ENCODE results near the gene IFNGR1. TPM values are rescaled to one million over a fixed set of nuclear protein-coding genes. Genes with fewer than 3 reads are reported as not detected.
A peak's percentile ranks its signal among the peaks of the same experiment; 100 is the strongest.

The IFNGR1 gene
- polyA plus RNA-seq, 1 donor = 48.9 TPM

- no peak for DNase-seq
These were observed 45.7 kb downstream of the IFNGR1 start, which contains the start of gene IL22RA2 for GRCh38 chr6:137173501-137173900. Gene IL22RA2 (minus strand): TSS chr6:137173644. CDS start chr6:137161749, 11,895 bp downstream.

GRCh38 chr6:137172734-137173431 is 46.3 kb downstream of the IFNGR1 start:
- DNase-seq = no peak

GRCh38 chr6:137171824-137172733 is 47.1 kb downstream of the IFNGR1 start:
- DNase-seq = no peak

GRCh38 chr6:137171053-137171374 is 48.2 kb downstream of the IFNGR1 start:
- no peak for DNase-seq

- DNase-seq = no peak
These were observed 48.7 kb downstream of the IFNGR1 start for GRCh38 chr6:137170266-137171052.

GRCh38 chr6:137167702-137168377 is 51.3 kb downstream of the IFNGR1 start:
- no peak for DNase-seq

- no peak for DNase-seq
These were observed 52.7 kb downstream of the IFNGR1 start for GRCh38 chr6:137166247-137167098.

- no peak for DNase-seq
These were observed 53.6 kb downstream of the IFNGR1 start for GRCh38 chr6:137165375-137166246.

- DNase-seq = no peak
These were observed 55.4 kb downstream of the IFNGR1 start for GRCh38 chr6:137163732-137164318.

- no peak for DNase-seq
These were observed 56.4 kb downstream of the IFNGR1 start for GRCh38 chr6:137162692-137163306.

- no peak for DNase-seq
These were observed 57.2 kb downstream of the IFNGR1 start for GRCh38 chr6:137161949-137162348.

GRCh38 chr6:137160763-137161162 is 58.4 kb downstream of the IFNGR1 start:
- no peak for DNase-seq

- DNase-seq = no peak
These were observed 59.3 kb downstream of the IFNGR1 start for GRCh38 chr6:137159912-137160311.

- peak; percentile 11 for DNase-seq
These were observed 61.6 kb downstream of the IFNGR1 start for GRCh38 chr6:137157601-137158000.

GRCh38 chr6:137156650-137157049 is 62.5 kb downstream of the IFNGR1 start:
- DNase-seq = no peak

- DNase-seq = no peak
These were observed 63.4 kb downstream of the IFNGR1 start for GRCh38 chr6:137155830-137156229.

GRCh38 chr6:137150072-137150471 is 69.1 kb downstream of the IFNGR1 start:
- DNase-seq = no peak

- DNase-seq = no peak
These were observed 70.2 kb downstream of the IFNGR1 start for GRCh38 chr6:137149035-137149393.

- DNase-seq = no peak
These were observed 70.7 kb downstream of the IFNGR1 start for GRCh38 chr6:137148306-137149034.
